SIG-M5 treated with dmso at 0.1 percent for 504 hours (cell line): ENCODE data around the gene MED4.
A peak's percentile ranks its signal among the peaks of the same experiment; 100 is the strongest.

Experiments used
- DNase-seq: peaks from one replicate; lab custom pipeline; 2025; ENCODE audit not compliant: unreplicated experiment; lab: John Stamatoyannopoulos, UW

Gene MED4, protein sequence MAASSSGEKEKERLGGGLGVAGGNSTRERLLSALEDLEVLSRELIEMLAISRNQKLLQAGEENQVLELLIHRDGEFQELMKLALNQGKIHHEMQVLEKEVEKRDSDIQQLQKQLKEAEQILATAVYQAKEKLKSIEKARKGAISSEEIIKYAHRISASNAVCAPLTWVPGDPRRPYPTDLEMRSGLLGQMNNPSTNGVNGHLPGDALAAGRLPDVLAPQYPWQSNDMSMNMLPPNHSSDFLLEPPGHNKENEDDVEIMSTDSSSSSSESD

DNA sequence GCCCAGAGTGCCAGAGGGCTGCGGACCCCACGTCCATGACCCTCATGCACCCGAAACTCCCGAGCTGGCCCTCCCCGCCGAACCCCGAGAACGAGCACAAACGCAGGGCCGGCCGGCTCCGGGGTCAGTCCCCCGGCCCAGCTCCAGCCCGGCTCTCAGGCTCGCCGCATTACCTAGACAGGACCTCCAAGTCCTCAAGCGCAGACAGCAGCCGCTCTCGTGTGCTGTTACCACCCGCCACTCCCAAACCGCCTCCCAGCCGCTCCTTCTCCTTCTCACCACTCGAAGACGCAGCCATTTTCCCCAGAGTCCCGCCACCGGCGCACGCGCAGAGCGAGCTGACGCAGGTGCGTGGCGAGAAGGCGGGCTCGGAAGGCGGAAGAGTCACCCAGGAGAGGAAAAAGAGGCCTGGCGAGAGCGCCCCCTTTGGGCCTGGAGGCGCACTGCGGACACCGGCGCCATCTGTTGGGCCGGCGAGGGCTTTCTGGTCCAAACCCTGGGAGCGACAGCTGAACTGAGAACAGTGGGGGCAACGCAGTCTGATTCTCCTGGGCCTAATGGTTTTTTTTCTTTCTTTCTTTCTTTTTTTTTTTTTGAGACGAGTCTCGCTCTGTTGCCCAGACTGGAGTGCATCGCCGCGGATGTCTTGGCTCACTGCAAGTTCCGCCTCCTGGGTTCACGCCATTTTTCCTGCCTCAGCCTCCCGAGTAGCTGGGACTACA lies at the start of gene MED4:
Gene MED4, minus strand, starts transcription at position 324 of the 722 bp plus-strand sequence. Its CDS starts 26 bp downstream, at position 298.
- DNase-seq: peak; percentile 94

DNA sequence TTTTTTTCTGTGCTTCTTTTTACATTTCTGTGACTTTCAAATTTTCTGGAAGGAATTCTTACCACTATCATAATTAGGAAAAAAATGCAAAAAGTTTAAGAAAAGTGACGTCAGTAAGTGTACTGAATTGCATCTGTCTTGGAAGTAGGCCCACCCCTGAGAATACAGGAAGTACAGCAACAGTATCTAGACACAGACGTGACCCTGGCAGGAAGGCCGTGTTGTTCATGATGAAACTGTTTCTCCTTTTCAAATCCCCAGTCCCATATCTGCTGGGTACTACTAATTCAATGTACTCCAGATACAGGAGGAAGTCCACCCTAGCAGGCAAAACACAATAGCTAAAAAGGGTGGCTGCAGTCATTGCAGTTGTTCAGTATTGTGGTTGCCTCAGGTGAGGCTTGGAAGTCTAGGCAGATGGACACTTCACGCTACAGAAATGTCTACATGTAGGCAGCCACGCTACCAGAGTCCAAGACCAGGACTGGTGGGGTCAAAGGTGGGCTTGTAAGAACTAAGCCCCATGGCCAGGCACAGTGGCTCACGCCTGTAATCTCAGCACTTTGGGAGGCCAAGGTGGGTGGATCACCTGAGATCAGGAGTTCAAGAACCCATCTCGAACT lies 49.6 kb upstream of the MED4 start:
- peak; percentile 93 for DNase-seq

DNA sequence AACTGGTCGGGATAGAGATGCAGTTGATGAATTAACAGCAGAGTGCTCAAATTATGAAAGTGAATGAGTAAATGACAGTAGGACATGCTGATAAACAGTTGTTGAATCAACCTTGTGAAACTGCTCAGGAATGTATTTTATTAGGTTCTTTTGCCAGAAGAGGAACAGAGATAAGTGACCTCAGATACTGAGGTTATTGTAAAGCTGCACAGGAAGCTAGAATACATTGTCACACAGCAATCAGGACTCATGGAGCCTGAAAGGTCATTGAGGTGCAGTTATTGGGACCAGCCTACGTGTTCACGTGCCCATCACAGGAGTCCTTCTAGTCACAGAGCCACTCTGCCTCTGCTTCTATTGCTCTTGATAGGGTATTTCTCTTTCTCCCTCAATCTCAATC lies 47.5 kb upstream of the MED4 start:
- peak; percentile 81 for DNase-seq

DNA sequence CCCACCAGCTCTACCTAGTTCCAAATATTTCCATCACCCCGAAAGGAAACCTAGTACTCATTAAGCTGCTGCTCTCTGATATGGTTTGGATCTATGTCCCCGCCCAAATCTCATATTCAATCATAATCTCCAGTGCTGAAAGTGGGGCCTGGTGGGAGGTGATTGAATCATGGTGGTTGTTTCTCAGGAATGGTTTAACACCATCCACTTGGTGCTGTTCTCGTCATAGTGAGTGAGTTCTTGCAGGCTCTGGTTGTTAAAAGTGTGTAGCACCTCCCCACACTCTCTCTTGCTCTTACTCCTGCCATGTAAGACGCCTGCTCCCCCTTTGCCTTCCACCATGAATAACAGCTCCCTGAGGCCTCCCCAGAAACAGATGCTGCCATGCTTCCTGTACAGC lies 43.4 kb upstream of the MED4 start:
- no peak for DNase-seq

DNA sequence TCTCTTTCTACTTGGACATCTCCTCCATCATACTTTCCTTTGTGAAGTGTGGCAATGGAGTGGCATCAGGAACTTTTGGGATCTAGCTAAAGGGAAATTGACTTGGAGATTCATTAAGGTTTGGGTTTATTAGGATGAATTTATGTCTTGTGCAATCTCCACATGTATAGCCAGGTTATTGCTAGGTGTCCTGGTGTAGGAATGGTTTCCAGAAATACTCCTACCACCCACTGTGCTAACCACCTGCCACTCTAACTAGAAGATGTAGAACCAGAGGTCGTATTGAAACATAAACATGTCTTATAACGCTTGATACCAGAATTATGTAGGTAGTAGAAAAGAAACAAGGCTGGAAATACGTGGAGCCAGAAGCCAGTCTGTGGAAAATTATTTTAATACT lies 38.1 kb upstream of the MED4 start:
- no peak for DNase-seq

DNA sequence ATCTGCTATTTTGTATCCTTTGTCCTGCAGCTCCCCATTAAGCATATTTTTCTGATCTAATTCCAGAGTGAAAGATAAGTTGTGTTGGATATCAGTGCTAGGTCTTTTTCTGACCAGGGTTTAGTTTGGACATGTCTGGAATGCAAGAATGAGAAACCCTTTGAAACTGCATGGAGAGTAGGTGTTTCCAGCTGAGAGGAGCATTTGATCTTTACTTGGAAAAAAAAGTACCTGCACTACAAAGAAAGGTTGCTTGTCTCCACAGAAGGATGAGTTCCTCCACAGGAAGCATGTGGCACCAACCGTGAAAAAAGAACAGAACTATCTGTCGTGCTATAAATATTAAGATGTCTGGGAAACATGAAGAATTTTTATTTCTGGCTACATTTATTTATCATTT lies 36.6 kb upstream of the MED4 start:
- DNase-seq: no peak

DNA sequence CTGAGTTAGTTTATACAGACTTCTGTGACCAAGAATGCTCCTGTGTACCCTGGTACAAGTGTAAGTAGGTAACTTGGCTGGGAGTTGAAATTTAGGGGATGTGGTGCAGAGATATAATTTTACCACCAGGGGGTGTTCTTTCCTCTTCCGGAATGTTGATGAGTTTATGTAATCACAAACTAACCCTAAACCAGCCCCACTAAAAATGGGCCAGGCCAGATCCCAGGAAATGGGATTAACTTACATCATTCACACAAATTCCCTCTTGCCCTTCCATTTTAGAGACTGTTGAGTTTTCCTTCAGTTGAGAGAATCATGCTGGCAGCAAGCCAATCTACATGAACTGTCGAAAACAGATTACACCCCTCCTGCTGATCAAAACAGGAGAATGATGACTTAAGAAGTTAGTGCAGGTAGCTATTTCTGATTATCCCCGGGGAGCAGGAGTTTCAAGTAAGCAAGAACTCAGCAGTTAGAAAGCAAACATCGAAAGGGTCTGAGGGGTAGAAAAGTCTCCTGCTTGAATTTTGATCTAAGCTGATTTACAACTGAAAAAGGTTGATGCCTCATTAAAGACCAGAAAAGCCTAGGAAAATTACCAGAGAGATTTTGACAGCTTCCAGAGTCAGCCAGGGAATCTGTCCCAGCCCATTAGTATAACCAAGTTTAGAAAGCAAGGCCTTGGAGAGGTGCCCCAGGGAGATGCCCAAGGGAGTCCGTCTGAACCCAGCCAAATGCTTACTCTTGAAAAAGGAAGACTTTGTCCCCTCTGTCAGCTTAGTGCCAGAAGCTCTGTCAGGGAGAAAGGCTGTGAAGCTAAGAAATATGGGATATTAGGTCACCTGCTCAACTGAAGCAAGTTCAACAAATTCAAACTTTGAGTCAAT lies 32.3 kb upstream of the MED4 start:
- DNase-seq: peak; percentile 79

DNA sequence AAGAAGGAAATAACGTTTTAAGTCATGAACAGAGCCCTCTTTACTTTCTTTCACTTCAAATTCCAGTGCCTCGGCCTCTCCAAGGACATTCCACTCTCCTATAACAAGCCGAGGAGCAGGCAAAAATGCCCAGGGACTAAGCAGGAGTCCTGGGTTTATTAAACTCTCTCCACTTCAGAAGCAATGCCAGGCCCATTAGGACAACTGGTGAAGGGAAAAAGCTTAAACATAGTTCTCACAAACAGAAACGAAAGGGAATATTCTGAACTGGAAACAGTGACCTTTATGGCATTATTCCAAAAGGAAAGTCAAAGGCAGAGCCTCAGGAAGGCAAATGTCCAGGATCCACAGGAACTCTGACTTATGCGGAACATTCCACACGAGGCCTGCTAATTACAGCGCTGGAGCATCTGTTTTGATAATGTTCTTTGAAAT lies 30.9 kb upstream of the MED4 start:
- no peak for DNase-seq

DNA sequence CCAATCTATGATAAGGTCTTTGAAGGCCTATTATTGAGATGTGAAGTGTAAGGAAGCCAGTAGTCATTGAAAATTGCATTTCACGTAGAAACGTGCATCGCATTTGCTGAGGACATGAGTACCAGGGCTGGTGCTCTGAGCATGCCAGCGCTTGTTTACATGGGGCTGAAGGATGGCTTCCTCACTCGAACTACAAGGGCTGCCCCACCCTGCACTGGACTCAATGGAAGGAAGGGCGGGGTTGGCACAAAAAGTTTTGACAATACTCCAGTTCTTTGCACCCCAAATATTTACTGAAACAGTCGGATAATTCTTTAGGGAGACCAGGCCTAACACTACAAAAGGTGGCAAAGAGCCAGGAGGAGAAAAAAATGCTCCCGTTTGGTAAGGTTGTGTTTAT lies 28.9 kb upstream of the MED4 start:
- no peak for DNase-seq

DNA sequence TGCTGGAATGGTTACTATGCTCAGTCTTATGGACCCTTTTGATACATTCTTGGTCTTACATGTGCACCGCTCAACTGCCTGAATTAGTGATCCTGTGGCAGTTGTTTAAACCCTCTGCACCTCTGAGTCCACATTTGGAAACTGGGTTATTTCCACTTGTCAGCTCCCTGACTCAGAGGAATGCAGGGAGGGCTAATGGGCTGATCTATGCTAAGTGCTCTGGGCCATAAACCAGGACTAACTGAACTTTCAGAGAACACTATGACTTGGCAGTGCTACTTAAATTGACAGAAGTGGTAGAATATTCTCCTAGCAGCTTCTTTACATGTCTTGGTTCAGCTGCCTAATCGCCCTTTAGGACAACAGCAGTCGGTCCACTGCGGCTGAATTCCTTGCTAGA lies 26.8 kb upstream of the MED4 start:
- DNase-seq: no peak

DNA sequence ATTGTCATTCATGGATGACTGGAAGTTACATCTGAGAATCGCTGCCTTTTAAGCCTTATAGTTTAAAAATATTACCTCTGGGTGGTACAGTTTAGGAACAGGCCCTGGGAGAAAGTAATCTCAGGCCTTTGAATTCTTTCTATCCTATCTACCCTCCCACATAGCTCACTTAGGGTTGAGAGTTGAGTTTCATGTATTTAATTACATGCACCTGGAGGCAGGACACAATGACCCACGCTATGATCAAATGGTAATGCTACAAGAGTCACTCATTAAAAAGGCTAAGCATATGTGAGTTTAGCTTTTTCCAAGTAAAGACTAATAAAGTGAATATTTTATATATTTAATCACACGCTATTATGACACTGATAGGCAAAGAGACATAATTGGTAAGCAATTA lies 25.3 kb upstream of the MED4 start:
- no peak for DNase-seq

DNA sequence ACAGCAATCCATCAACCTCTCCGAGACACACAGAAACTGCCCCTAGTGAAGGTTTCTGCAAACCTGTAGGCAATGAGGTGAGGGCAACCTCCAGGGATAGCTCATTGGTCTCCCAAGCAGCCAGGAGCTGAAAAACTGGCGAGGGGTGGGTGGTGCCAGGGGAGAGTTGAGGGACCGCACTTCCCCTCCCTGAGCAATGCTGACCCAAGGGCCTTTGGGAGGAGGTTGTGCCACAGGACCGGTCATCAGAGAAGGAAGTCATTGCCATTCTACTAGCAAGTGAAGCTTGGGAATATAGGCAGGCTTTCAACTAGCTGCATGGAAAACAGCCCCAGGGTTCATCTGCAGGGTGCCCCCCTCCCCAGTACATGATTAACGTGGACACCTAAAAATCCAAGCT lies 23.1 kb upstream of the MED4 start:
- DNase-seq: no peak

DNA sequence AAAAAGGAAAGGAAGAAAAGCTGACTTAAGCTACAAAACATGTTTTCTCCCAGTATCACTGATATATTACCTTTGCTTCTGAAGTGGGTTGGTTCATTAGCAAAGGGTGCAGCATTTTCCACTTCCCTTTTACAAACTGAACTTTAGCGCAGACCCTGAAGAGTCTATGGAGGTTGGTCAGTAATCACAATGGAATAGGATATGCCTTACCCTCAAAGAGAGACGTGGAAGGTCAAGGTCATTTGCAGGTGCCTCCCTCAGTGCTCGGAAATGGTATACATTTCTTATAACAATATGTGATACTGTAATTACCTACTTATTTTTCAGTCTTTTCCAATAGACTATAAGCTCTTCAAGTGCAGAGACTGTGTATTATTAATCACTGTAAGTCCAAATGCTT lies 21.9 kb upstream of the MED4 start:
- DNase-seq: no peak

DNA sequence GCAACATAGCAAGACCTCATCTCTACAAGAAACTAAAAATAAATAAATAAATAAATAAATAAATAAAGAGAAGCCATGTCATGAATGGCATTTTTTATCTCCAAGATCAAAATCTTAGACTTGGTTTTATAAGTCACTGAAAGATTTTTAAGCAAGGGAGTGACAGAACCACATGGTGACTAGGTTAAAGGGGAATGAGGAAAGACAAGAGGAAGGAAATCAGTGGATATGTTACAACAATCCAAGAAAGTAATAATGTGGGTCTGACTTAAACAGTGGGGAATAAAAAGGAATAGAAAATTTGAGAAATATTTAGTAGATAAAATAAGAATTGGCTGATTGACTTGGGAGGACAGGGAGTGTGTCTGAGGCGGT lies 18.8 kb upstream of the MED4 start:
- DNase-seq: no peak

DNA sequence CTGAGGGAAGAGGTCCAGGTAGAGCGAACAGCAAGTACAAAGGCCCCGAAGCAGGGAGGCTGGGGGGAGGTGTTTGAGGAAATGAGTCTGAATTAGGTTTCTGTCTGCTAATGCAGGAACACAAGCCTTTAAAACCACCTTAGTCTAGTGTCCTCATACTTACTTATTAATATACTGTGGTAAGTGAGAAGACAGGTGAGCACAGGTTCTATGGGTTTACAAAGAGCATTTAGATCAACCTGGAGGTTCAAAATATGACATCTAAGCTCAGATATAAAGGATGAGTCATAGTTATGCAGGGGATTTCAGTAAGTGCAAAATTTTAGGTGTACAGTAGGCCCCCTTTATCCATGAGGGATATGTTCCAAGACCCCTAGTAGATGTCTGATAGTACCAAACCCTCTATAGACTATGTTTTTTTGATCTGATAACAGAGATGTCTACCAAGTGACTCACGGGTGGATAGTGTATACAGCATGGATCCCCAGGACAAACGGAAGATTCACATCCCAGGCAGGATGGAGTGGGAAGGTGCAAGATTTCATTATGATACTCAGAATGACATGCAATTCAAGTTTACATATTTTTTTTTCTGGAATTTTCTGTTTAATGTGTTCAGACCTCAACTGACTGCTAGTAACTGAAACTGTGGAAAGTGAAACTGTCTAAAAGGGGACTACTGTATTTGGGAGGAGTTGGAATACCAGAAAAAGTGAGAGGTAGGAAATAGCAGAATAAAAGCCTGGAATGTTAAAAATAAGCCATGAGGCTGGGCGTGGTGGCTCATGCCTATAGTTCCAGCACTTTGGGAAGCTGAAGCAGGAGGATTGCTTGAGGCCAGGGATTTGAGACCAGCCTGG lies 18.2 kb upstream of the MED4 start:
- no peak for DNase-seq

DNA sequence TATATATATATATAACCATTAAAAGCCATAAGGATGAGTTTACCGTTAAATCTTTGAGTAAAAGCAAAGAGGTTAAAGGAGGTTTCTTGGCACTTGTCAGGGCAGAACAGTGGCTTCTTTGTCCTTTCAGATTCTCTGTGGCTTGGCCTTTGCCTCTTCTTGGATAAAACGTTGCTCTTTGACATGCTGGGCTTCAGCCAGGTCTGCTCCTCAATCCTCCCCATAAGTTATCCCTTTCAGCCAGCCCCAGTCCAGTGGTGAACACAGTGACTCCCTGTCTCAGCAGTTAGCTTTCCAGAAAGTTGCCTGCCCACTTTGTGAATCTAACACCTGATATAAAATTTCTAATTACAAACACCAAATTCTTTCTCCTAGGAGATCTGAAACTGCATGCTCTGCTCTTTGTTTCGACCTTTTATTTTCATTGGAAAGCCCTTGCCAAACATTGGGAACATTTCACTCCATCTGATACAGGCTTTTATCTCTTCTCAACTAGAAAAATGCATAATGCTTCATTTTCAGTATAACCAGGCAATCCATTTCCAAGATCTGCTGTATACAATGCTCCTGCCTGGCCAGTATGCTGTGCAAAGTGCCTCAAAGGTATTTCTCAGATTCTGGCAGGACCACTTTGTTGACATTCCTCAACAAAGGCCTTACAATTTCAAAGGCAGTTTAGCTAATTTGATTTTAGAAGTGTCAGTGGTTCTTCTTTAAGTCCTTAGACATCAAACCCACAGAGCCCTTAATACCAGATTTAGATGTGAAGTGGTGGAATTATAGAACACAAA lies 16.2 kb upstream of the MED4 start:
- DNase-seq: no peak

DNA sequence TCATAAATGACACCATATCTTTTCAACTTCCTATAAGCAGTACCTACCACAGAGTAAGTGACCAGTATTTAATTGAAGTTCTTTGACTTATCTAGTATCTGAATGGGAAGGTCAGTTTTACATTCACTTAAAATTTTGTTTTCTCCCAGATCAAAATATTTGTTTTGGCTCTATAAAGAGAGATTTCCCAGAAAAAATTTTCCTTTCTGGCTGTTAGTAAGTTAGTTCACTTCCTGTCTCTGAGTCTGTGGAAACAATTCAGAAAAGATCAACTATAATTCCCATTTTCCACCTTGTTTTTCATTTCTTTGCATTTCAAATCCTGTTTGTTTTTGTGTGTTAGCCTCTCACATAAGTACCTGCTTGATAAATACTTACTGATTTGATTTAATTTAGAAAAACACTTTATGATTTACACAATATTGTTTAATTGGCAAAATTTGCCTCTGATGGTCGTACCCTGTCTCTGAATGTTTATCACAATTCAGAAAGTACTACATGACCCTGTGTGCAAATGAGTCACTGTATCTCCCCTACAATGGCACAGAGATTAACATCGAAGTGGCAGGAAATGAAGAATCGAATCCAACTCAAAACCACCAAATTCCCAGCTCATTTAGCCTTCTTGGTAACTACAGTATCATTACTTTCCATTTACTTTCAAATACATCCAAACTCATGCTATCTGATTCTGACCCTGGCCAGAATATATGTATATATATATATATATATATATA lies 15.4 kb upstream of the MED4 start:
- no peak for DNase-seq

DNA sequence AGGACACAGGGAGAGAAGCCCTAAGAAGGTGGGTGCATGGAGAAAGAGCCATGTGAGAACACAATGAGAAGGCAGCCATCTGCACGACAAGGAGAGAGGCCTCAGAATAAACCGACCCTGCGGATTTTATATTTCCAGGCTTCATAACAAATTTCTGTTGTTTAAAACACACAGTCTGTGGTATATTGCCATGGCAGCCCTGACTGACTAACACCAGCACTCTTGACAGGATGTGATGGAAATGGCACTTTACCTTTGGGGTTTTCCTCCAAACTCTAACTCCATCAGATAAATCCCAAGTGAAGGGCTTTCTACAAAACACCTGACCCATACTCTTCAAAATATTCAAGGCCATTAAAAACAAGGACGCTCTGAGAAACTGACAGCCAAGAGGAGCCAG lies 13.2 kb upstream of the MED4 start:
- DNase-seq: no peak

DNA sequence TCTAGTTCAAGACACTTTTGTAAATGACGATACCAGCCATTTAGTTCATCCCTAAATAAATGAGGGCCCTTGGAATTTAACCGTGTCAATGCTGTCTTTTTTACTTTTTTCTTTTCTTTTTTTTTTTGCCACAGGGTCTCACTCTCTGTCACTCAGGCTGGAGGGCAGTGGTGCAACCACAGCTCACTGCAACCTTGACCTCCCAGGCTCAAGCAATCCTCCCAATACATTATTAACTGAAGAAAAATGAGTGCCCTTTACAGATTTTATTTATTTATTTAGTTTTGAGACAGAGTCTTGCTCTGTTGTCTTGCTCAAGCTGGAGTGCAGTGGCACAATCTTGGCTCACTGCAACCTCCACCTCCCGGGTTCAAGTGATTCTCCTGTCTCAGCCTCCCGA lies 2.9 kb upstream of the MED4 start:
- DNase-seq: no peak
